Glutamatergic neuron (in vitro differentiated cells): Measurements from ENCODE around the gene INHBC. TPM values are rescaled to one million over a fixed set of nuclear protein-coding genes. Genes with fewer than 3 reads are reported as not detected.
"Not testable (repeated sequence)": the region's sequence is repeated elsewhere in the genome, so short reads cannot be mapped to it uniquely, and the experiment has no call there.

Source experiments
- DNase-seq: peaks from one replicate; pipeline ENCODE4 v3.0.0; 2022
- H3K27ac Mint-ChIP-seq: one replicate; pipeline ENCODE4 v1.8.0; 2020; ENCODE audit warnings: mild to moderate bottlenecking, mixed read lengths, inconsistent platforms; ENCODE audit not compliant: unreplicated experiment
- H3K27me3 Mint-ChIP-seq: one replicate; pipeline ENCODE4 v1.8.0; 2020; ENCODE audit warnings: mild to moderate bottlenecking, moderate library complexity, mixed read lengths, inconsistent platforms; ENCODE audit not compliant: unreplicated experiment
- H3K36me3 Mint-ChIP-seq: one replicate; pipeline ENCODE4 v1.8.0; 2020; ENCODE audit warnings: mild to moderate bottlenecking, mixed read lengths, inconsistent platforms; ENCODE audit not compliant: unreplicated experiment
- H3K4me1 Mint-ChIP-seq: one replicate; pipeline ENCODE4 v1.8.0; 2020; ENCODE audit warnings: mild to moderate bottlenecking, low read depth, mixed read lengths, inconsistent platforms; ENCODE audit not compliant: unreplicated experiment
- H3K4me3 Mint-ChIP-seq: one replicate; pipeline ENCODE4 v1.8.0; 2020; ENCODE audit warnings: mild to moderate bottlenecking, mixed read lengths, inconsistent platforms; ENCODE audit not compliant: unreplicated experiment
- H3K9me3 Mint-ChIP-seq: one replicate; pipeline ENCODE4 v1.8.0; 2020; ENCODE audit warnings: mild to moderate bottlenecking, moderate library complexity, mixed read lengths, inconsistent platforms; ENCODE audit not compliant: unreplicated experiment
- total RNA-seq: library from RNA; stranded (reverse); fragmentation: NEBNext Ultra II Directional; extraction: Animal tissue kit (Norgen Biotek cat#: 25700); gene quantifications from one replicate; pipeline ENCODE4 v1.2.1, GENCODE V29; 2021; ENCODE audit not compliant: unreplicated experiment
- TF ChIP-seq, protein P1 (sequence below): fragments of 200-600 bp; sonication (generic); IDR thresholded peaks from one replicate; pipeline ENCODE4 v1.5.0; 2021; ENCODE audit not compliant: partially characterized antibody, unreplicated experiment

Gene INHBC
- total RNA-seq, 1 donor from 2014 or later = not detected

DNA sequence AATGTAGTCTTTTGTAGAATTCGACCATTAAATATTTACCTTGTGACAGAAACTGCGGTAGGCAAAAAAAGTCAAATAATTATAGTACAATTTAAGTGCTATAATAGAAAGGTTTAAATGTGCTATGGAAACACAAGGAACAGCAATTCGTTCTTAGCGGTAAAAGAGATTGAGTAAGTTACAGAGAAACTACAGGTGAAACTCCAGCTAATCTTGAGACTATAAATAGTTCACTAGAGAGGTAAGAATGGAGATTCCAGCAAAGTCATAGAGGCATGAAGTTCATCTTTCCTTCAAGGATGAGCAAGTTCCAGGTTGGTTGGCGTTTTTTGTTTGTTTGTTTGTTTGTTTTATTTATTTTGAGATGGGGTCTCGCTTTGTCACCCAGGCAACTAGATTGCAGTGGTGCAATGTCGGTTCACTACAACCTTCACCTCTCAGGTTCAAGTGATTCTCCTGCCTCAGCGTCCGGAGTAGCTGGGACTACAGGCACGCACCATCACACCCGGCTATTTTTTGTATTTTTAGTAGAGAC lies 2.9 kb upstream of the INHBC start:
- H3K27ac Mint-ChIP-seq = peak overlapping the region; percentile 79
- H3K27me3 Mint-ChIP-seq = peaks cover 6% of the 10 kb centered on the region
- no peak for DNase-seq
- H3K4me1 Mint-ChIP-seq = peaks cover 5% of the 10 kb centered on the region
- H3K36me3 Mint-ChIP-seq = no peaks in the 10 kb centered on the region
- TF ChIP-seq, protein P1, sequence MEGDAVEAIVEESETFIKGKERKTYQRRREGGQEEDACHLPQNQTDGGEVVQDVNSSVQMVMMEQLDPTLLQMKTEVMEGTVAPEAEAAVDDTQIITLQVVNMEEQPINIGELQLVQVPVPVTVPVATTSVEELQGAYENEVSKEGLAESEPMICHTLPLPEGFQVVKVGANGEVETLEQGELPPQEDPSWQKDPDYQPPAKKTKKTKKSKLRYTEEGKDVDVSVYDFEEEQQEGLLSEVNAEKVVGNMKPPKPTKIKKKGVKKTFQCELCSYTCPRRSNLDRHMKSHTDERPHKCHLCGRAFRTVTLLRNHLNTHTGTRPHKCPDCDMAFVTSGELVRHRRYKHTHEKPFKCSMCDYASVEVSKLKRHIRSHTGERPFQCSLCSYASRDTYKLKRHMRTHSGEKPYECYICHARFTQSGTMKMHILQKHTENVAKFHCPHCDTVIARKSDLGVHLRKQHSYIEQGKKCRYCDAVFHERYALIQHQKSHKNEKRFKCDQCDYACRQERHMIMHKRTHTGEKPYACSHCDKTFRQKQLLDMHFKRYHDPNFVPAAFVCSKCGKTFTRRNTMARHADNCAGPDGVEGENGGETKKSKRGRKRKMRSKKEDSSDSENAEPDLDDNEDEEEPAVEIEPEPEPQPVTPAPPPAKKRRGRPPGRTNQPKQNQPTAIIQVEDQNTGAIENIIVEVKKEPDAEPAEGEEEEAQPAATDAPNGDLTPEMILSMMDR = no peak
- peaks cover 8% of the 10 kb centered on the region for H3K9me3 Mint-ChIP-seq
- H3K4me3 Mint-ChIP-seq = peak overlapping the region; percentile 88

DNA sequence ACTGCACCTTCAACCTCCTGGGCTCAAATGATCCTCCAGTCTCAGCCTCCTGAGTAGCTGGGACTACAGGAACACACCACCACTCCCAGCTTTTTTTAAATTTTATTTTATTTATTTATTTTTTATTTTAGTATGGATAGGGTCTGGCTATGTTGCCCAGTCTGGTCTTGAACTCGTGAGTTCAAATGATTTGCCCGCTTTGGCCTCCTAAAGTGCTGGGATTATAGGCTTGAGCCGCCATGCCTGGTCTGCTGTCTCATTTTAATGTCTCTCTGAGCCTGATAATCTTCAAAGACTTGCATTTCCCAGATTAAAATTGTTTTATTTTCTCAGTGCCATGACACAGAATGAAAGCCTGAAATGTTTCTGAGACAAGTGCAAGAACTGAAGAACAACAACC lies 1.2 kb upstream of the INHBC start:
- H3K4me3 Mint-ChIP-seq = no peak overlapping the region
- H3K36me3 Mint-ChIP-seq = no peaks in the 10 kb centered on the region
- H3K27ac Mint-ChIP-seq = no peak overlapping the region
- TF ChIP-seq, protein P1 = no peak
- H3K27me3 Mint-ChIP-seq = peaks cover 4% of the 10 kb centered on the region
- H3K9me3 Mint-ChIP-seq = peaks cover 8% of the 10 kb centered on the region
- DNase-seq = no peak
- peaks cover 5% of the 10 kb centered on the region for H3K4me1 Mint-ChIP-seq

DNA sequence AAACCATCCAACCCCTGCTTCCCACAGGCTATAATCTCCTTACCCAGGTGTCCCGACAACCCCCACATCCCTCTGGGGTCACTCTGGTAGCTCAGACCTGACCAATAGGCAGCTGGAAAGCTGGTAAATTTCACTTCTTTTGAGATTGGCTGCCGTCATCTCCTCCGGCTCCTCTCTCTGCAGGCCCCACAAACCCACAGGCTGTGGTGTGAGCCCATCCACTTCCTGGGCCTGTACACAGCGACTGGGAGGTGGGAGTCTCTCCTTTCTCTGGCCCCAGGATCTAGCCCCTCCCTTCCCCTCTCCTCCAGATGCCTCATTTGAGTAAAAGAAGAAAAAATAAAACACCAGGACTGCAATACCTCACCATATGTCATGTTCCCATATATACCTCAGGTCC lies 709 bp downstream of the INHBC start:
- H3K36me3 Mint-ChIP-seq = no peaks in the 10 kb centered on the region
- TF ChIP-seq, protein P1 = no peak

DNA sequence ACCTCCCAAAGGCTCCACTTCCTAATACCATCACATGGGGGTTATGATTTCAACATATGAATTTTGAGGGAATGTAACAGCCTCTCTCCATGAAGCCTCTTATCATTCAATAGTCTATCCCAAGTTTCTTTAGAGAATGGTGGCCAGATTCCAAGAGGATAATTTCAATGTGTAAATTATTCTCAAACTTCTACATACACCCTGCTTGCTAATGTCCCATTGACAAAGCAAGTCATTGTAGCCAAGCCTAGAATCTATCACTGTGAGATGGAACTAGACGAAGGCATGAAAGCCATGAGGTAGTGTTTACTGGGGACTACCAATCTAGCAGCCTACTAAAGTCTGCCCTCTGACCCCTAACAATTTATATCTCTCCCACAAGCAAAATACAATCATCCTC lies 3.8 kb downstream of the INHBC start:
- TF ChIP-seq, protein P1 = no peak
- DNase-seq = no peak
- Mint-ChIP-seq H3K4me1 (no peaks in the 10 kb centered on the region), H3K4me3 (no peak overlapping the region), H3K27me3 (no peaks in the 10 kb centered on the region), H3K36me3 (peaks cover 4% of the 10 kb centered on the region), H3K9me3 (no peaks in the 10 kb centered on the region), H3K27ac (no peak overlapping the region)

More for the DNA sequence above, 709 bp downstream of the INHBC start:
- H3K9me3 Mint-ChIP-seq = peaks cover 6% of the 10 kb centered on the region
- H3K4me3 Mint-ChIP-seq = no peak overlapping the region
- H3K4me1 Mint-ChIP-seq = no peaks in the 10 kb centered on the region
- H3K27me3 Mint-ChIP-seq = peaks cover 2% of the 10 kb centered on the region
- H3K27ac Mint-ChIP-seq = no peak overlapping the region
- DNase-seq = no peak

DNA sequence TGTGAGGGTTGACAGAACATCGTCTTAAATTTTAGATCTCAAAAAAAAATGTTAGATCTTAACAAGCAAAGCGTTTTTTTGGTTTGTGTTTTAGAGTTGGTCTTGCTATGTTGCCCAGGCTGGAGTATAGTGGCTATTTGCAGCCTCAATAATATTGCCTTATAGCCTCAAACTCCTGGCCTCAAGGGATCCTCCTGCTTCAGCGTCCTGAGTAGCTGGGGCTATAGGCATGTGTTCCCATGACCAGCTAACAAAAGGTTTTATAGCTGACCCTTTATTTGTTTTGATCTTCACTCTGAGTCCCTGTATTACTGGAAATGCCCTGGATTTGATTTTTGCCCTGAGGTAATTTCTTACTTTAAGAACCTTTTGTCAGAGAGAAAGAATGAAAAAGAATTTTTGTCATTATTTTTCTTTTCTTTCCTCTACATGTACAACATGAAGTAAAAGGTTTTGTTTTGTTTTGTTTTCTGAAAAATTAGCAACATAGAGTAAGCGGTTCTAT lies 5.2 kb downstream of the INHBC start:
- Mint-ChIP-seq H3K9me3 (no peaks in the 10 kb centered on the region), H3K27me3 (no peaks in the 10 kb centered on the region)
- TF ChIP-seq, protein P1 = no peak

DNA sequence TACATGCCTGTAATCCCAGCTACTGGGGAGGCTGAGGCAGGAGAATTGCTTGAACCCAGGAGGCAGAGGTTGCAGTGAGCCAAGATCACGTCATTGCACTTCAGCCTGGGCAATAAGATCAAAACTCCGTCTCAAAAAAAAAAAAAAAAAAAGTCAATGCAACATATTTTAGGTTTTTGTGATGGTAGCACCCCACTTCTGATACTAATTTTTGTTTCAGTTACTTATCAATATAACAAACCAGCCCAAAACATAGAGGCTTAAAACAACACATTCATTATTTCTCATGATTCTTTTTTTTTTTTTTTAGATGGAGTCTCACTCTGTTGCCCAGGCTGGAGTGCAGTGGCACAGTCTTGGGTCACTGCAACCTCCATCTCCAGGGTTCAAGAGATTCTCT lies 6.8 kb downstream of the INHBC start:
- not testable (repeated sequence) for H3K27me3 Mint-ChIP-seq, DNase-seq, H3K4me1 Mint-ChIP-seq, H3K27ac Mint-ChIP-seq, H3K36me3 Mint-ChIP-seq, H3K4me3 Mint-ChIP-seq, H3K9me3 Mint-ChIP-seq

More for the DNA sequence above, 5.2 kb downstream of the INHBC start:
- Mint-ChIP-seq H3K36me3 (peaks cover 4% of the 10 kb centered on the region), H3K4me1 (no peaks in the 10 kb centered on the region), H3K27ac (no peak overlapping the region), H3K4me3 (no peak overlapping the region)
- DNase-seq = no peak
